Coronary artery (tissue), 2 donors: ENCODE data around the gene LCORL.

ENCODE experiments used
- DNase-seq: peaks from one replicate; pipeline ENCODE4 v3.0.0-alpha.2; 2017; ENCODE audit warnings: low spot score
- H3K27ac ChIP-seq, 2 donors: fragments of 200-600 bp; sonication (generic); one replicate each; pipeline ENCODE4 v1.5.1; 2016 to 2019
- H3K4me3 ChIP-seq: fragments of 200-600 bp; sonication (generic); 2 replicates; pipeline ENCODE4 v1.5.1; 2016; ENCODE audit warnings: mild to moderate bottlenecking, moderate library complexity
- CTCF ChIP-seq: fragments of 200-600 bp; sonication (generic); IDR thresholded peaks from one replicate; pipeline ENCODE4 v1.5.1; 2019; ENCODE audit warnings: antibody characterized with exemption

The LCORL gene

GRCh38 chr4:17941731-17942130 lies 79.8 kb downstream of the LCORL start:
- Histone ChIP-seq H3K4me3 (no peak overlapping the region), H3K27ac (no peak overlapping the region)
- no peak for DNase-seq
- TF ChIP-seq CTCF, result no peak

GRCh38 chr4:17939054-17939453 lies 82.5 kb downstream of the LCORL start:
- no peak for DNase-seq
- no peak overlapping the region for H3K4me3 ChIP-seq
- no peak overlapping the region for H3K27ac ChIP-seq
- TF ChIP-seq CTCF, result no peak

- TF ChIP-seq CTCF, result no peak
- no peak for DNase-seq
- no peak overlapping the region for H3K27ac ChIP-seq
- no peak overlapping the region for H3K4me3 ChIP-seq
Measured at GRCh38 chr4:17934286-17934685, 87.3 kb downstream of the LCORL start.

GRCh38 chr4:17933126-17933525 lies 88.4 kb downstream of the LCORL start:
- H3K27ac ChIP-seq, result no peak overlapping the region
- H3K4me3 ChIP-seq, result no peak overlapping the region
- no peak for DNase-seq
- no peak for TF ChIP-seq CTCF

GRCh38 chr4:17932041-17932440 lies 89.5 kb downstream of the LCORL start:
- Histone ChIP-seq H3K4me3 (no peak overlapping the region), H3K27ac (no peak overlapping the region)
- no peak for TF ChIP-seq CTCF
- DNase-seq, result no peak

GRCh38 chr4:17930256-17930655 lies 91.3 kb downstream of the LCORL start:
- no peak for TF ChIP-seq CTCF
- Histone ChIP-seq H3K27ac (no peak overlapping the region), H3K4me3 (no peak overlapping the region)
- DNase-seq, result no peak

- no peak overlapping the region for H3K4me3 ChIP-seq
- TF ChIP-seq CTCF, result no peak
- no peak overlapping the region for H3K27ac ChIP-seq
- no peak for DNase-seq
Measured at GRCh38 chr4:17924189-17924588, 97.4 kb downstream of the LCORL start.
